GM12878 (cell line): ENCODE measurements around the gene SFXN5. TPM values are rescaled to one million over a fixed set of nuclear protein-coding genes. Genes with fewer than 3 reads are reported as not detected.

Source experiments
- ATAC-seq: fragments of 200-7000 bp; cut with Tn5 transposase; 3 replicates; pipeline ENCODE4 v1.9.1; 2020; ENCODE audit warnings: mild to moderate bottlenecking, moderate library complexity
- BruUV-seq: library from RNA; stranded (reverse); fragments of 400-500 nt; replicated peaks from 2 replicates; lab custom pipeline; 2021; lab: Mats Ljungman, UMichigan
- CTCF ChIA-PET: fragments of 300-600 bp; sonication (Branson Sonifier 250); formaldehyde crosslinking; extraction: SDS; loops from one replicate; lab custom pipeline; 2021; ENCODE audit warnings: inconsistent platforms; lab: Yijun Ruan, JAX
- POLR2A ChIA-PET: fragments of 350-600 bp; formaldehyde crosslinking; extraction: SDS; loops from one replicate; lab custom pipeline; 2021; ENCODE audit warnings: inconsistent platforms; lab: Charles Lee
- RAD21 ChIA-PET: fragments of 300-600 bp; sonication (Branson Sonifier 250); formaldehyde crosslinking; loops from one replicate; lab custom pipeline; 2023; ENCODE audit warnings: antibody characterized with exemption; ENCODE audit not compliant: unreplicated experiment; lab: Charles Lee
- SMC1A ChIA-PET: fragments of 300-600 bp; sonication (Branson Sonifier 250); formaldehyde crosslinking; loops from one replicate; lab custom pipeline; 2023; ENCODE audit not compliant: unreplicated experiment, uncharacterized antibody; lab: Charles Lee
- DNase-seq: peaks from one replicate; pipeline ENCODE4 v3.0.0-alpha.2; 2011; ENCODE audit warnings: low read depth, low spot score
- FAIRE-seq: peaks from 3 replicates; lab custom pipeline; 2011; peaks lifted over from hg19 to GRCh38; lab: Jason Lieb, UNC
- H2AFZ ChIP-seq: 2 replicates; pipeline ENCODE4 v1.6.0; 2011; ENCODE audit warnings: low read depth, low read length, control low read depth; ENCODE audit not compliant: control insufficient read depth
- H3K27ac ChIP-seq: 2 replicates; pipeline ENCODE4 v1.5.1; 2011; ENCODE audit warnings: control low read depth; ENCODE audit not compliant: control insufficient read depth, insufficient read depth
- H3K27me3 ChIP-seq, 2 experiments: replicated peaks in 1 of 2; 2 replicates each; pipeline versions ENCODE4 v1.6.0 to v1.6.1; 2011; ENCODE audit warnings: low read length in 1 of 2; ENCODE audit not compliant: control insufficient read depth in 2 of 2, insufficient read depth in 2 of 2
- H3K36me3 ChIP-seq, 2 experiments: 2 replicates each; pipeline ENCODE4 v1.5.1; 2011; ENCODE audit warnings: low read length in 1 of 2; ENCODE audit not compliant: control insufficient read depth in 2 of 2, insufficient read depth in 2 of 2
- H3K4me1 ChIP-seq: 2 replicates; pipeline ENCODE4 v1.6.1; 2011; ENCODE audit warnings: mild to moderate bottlenecking, low read length, moderate library complexity, mixed read lengths; ENCODE audit not compliant: control insufficient read depth, insufficient read depth
- H3K4me2 ChIP-seq: 2 replicates; pipeline ENCODE4 v1.6.0; 2011; ENCODE audit warnings: control low read depth; ENCODE audit not compliant: control insufficient read depth, insufficient read depth
- H3K4me3 ChIP-seq: fragments of 200-600 bp; sonication (generic); 2 replicates; pipeline ENCODE4 v1.5.1; 2016
- H3K79me2 ChIP-seq: 2 replicates; pipeline ENCODE4 v1.6.0; 2011; ENCODE audit warnings: low read length; ENCODE audit not compliant: control insufficient read depth, insufficient read depth
- H3K9ac ChIP-seq: 2 replicates; pipeline ENCODE4 v1.8.0; 2011; ENCODE audit warnings: low read length, control low read depth, mixed read lengths; ENCODE audit not compliant: control insufficient read depth, insufficient read depth
- H3K9me3 ChIP-seq: replicated peaks from 3 replicates; pipeline ENCODE4 v1.5.1; 2011; ENCODE audit warnings: mild to moderate bottlenecking, low read length; ENCODE audit not compliant: control insufficient read depth, insufficient read depth
- H4K20me1 ChIP-seq: 2 replicates; pipeline ENCODE4 v1.6.0; 2011; ENCODE audit not compliant: control insufficient read depth, insufficient read depth
- ATF7 ChIP-seq: fragments of 450-650 bp; IDR thresholded peaks from 2 replicates; pipeline ENCODE4 v1.6.1; 2016; ENCODE audit warnings: low read depth, mild to moderate bottlenecking
- PML ChIP-seq: IDR thresholded peaks from 2 replicates; pipeline ENCODE4 v1.6.1; 2012; ENCODE audit warnings: low read length, inconsistent platforms
- POLR2AphosphoS5 ChIP-seq: IDR thresholded peaks from 2 replicates; pipeline ENCODE4 v1.6.1; 2011; ENCODE audit warnings: mild to moderate bottlenecking, low read length, inconsistent platforms
- RCOR1 ChIP-seq: conservative IDR thresholded peaks from 2 replicates; pipeline ENCODE4 v1.6.1; 2012; ENCODE audit warnings: low read depth, low read length, improper control_type of control experiment
- RELA ChIP-seq: fragments of 450-650 bp; IDR thresholded peaks from 2 replicates; pipeline ENCODE4 v1.8.0; 2014; ENCODE audit warnings: borderline replicate concordance; ENCODE audit not compliant: partially characterized antibody
- ZZZ3 ChIP-seq: IDR thresholded peaks from 2 replicates; pipeline ENCODE4 v1.6.1; 2011; ENCODE audit warnings: low read depth; ENCODE audit not compliant: control insufficient read depth, insufficient read length
- WGBS: methylation state at CpG from one replicate; pipeline ENCODE4 v1.1.6; 2016; ENCODE audit warnings: low lambda C conversion rate; ENCODE audit not compliant: insufficient replicate concordance, insufficient coverage; ENCODE audit errors: missing lambda C conversion rate; 5-methylcytosine and 5-hydroxymethylcytosine counted together
- in situ Hi-C: fragments of 300-500 bp; cut with MboI; formaldehyde crosslinking; loops from 9 replicates; pipeline ENCODE4 v1.14.3; 2018; ENCODE audit warnings: mixed read lengths
- intact Hi-C: fragments of 100-400 bp; cut with micrococcal nuclease; formaldehyde crosslinking; loops from one replicate; pipeline ENCODE4 v1.14.2; 2022; ENCODE audit not compliant: unreplicated experiment
- polyA plus RNA-seq, 11 experiments: library from polyadenylated mRNA; depleted of rRNA in 4 of 11; unstranded in 6 of 11; stranded (reverse) in 5 of 11; fragments of >200 nt; fragmentation: Nextera tagmentation in 4 of 11; fragmentation: Illumina TruSeq in 1 of 11; extraction: Ambion mirVana in 4 of 11; extraction: Trizol in 1 of 11; gene quantifications; 1 replicate in 1 of 11; 2 replicates in 10 of 11; pipeline versions ENCODE4 v1.2.1 to v1.2.3, GENCODE V29; 2011 to 2016; ENCODE audit warnings: inconsistent platforms in 2 of 11, missing spikeins in 2 of 11, low read depth in 1 of 11
- total RNA-seq, 4 experiments: library from RNA; depleted of rRNA in 3 of 4; stranded (reverse); fragments of >200 nt in 3 of 4; fragmentation: Illumina TruSeq in 1 of 4; extraction: Trizol in 1 of 4; gene quantifications; 2 replicates each; pipeline versions ENCODE4 v1.2.1 to v1.2.3, GENCODE V29; 2013 to 2021
- TF ChIP-seq, protein P1 (sequence below): fragments of 450-650 bp; IDR thresholded peaks from 2 replicates; pipeline ENCODE4 v1.6.1; 2018; ENCODE audit warnings: mild to moderate bottlenecking, low read depth, moderate library complexity; ENCODE audit not compliant: partially characterized antibody
- TF ChIP-seq, protein P2 (sequence below): fragments of 450-650 bp; IDR thresholded peaks from 2 replicates; pipeline ENCODE4 v1.6.1; 2017; ENCODE audit warnings: low read depth, mild to moderate bottlenecking, moderate library complexity
- TF ChIP-seq, protein P3 (sequence below): fragments of 450-650 bp; IDR thresholded peaks from 2 replicates; pipeline ENCODE4 v1.6.1; 2018; ENCODE audit warnings: borderline replicate concordance, mild to moderate bottlenecking; ENCODE audit not compliant: partially characterized antibody
- TF ChIP-seq, protein P4 (sequence below), 3 experiments: IDR thresholded peaks in 2 of 3; conservative IDR thresholded peaks in 1 of 3; 2 replicates each; pipeline ENCODE4 v1.5.1; 2011; ENCODE audit warnings: low read depth in 3 of 3, low read length in 3 of 3, mild to moderate bottlenecking in 3 of 3, control low read depth in 2 of 3, moderate library complexity in 2 of 3, inconsistent platforms in 1 of 3, mixed read lengths in 1 of 3; ENCODE audit not compliant: control insufficient read depth in 2 of 3, insufficient read depth in 1 of 3; ENCODE audit errors: extremely low read depth in 1 of 3
- TF ChIP-seq, protein P5 (sequence below): fragments of 450-650 bp; conservative IDR thresholded peaks from 2 replicates; pipeline ENCODE4 v1.6.1; 2017; ENCODE audit warnings: mild to moderate bottlenecking, moderate library complexity

Gene SFXN5
- total and polyA plus RNA-seq, 10 of the 15 experiments (the other 5 are each of a cell fraction or from before 2014, with no cell fraction given), result 3.3 to 15.9 (median 11.2) TPM

- ChIA-PET RAD21 (interaction anchor here (1.1 to 3.3 kb wide), 2 partner anchors 59 to 61 kb away, joined by 3 to 16 read pairs; no protein-coding TSS in a partner anchor), POLR2A (interaction anchor here (0.6 kb wide), 1 partner anchor 83 kb away, joined by 9 read pairs; no protein-coding TSS in a partner anchor), SMC1A (interaction anchor here (1.7 kb wide), 1 partner anchor 59 kb away, joined by 5 read pairs; no protein-coding TSS in a partner anchor), CTCF (interaction anchor here (1.8 to 5.0 kb wide), 2 partner anchors 21 to 58 kb away, joined by 5 to 62 read pairs; no protein-coding TSS in a partner anchor)
- H4K20me1 ChIP-seq, result no peaks in the 10 kb centered on the region
- in situ Hi-C loops, result no loop called here
- ATAC-seq (no peak), DNase-seq (no peak), FAIRE-seq (no peak)
- H3K9me3 ChIP-seq, result no peaks in the 10 kb centered on the region
- no peaks in the 10 kb centered on the region for H3K4me1 ChIP-seq
- no peak overlapping the region for H3K4me2 ChIP-seq
- H2AFZ ChIP-seq, result no peak overlapping the region
- BruUV-seq, result no TSS peak
- H3K27ac ChIP-seq, result no peak overlapping the region
- H3K9ac ChIP-seq, result no peak overlapping the region
- intact Hi-C loops, result no loop called here
- no peak overlapping the region for H3K4me3 ChIP-seq
- no peaks in the 10 kb centered on the region for H3K36me3 ChIP-seq
- 60% methylated on average over 8 of the region's 8 CpGs for WGBS
- H3K27me3 ChIP-seq, result no peaks in the 10 kb centered on the region
- H3K79me2 ChIP-seq, result no peaks in the 10 kb centered on the region
- TF ChIP-seq, protein P1, sequence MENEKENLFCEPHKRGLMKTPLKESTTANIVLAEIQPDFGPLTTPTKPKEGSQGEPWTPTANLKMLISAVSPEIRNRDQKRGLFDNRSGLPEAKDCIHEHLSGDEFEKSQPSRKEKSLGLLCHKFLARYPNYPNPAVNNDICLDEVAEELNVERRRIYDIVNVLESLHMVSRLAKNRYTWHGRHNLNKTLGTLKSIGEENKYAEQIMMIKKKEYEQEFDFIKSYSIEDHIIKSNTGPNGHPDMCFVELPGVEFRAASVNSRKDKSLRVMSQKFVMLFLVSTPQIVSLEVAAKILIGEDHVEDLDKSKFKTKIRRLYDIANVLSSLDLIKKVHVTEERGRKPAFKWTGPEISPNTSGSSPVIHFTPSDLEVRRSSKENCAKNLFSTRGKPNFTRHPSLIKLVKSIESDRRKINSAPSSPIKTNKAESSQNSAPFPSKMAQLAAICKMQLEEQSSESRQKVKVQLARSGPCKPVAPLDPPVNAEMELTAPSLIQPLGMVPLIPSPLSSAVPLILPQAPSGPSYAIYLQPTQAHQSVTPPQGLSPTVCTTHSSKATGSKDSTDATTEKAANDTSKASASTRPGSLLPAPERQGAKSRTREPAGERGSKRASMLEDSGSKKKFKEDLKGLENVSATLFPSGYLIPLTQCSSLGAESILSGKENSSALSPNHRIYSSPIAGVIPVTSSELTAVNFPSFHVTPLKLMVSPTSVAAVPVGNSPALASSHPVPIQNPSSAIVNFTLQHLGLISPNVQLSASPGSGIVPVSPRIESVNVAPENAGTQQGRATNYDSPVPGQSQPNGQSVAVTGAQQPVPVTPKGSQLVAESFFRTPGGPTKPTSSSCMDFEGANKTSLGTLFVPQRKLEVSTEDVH, result no peak
- TF ChIP-seq, protein P2, sequence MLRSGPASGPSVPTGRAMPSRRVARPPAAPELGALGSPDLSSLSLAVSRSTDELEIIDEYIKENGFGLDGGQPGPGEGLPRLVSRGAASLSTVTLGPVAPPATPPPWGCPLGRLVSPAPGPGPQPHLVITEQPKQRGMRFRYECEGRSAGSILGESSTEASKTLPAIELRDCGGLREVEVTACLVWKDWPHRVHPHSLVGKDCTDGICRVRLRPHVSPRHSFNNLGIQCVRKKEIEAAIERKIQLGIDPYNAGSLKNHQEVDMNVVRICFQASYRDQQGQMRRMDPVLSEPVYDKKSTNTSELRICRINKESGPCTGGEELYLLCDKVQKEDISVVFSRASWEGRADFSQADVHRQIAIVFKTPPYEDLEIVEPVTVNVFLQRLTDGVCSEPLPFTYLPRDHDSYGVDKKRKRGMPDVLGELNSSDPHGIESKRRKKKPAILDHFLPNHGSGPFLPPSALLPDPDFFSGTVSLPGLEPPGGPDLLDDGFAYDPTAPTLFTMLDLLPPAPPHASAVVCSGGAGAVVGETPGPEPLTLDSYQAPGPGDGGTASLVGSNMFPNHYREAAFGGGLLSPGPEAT, result no peak
- TF ChIP-seq, protein P3, sequence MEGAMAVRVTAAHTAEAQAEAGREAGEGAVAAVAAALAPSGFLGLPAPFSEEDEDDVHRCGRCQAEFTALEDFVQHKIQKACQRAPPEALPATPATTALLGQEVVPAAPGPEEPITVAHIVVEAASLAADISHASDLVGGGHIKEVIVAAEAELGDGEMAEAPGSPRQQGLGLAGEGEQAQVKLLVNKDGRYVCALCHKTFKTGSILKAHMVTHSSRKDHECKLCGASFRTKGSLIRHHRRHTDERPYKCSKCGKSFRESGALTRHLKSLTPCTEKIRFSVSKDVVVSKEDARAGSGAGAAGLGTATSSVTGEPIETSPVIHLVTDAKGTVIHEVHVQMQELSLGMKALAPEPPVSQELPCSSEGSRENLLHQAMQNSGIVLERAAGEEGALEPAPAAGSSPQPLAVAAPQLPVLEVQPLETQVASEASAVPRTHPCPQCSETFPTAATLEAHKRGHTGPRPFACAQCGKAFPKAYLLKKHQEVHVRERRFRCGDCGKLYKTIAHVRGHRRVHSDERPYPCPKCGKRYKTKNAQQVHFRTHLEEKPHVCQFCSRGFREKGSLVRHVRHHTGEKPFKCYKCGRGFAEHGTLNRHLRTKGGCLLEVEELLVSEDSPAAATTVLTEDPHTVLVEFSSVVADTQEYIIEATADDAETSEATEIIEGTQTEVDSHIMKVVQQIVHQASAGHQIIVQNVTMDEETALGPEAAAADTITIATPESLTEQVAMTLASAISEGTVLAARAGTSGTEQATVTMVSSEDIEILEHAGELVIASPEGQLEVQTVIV, result no peak
- TF ChIP-seq RCOR1, result no peak
- TF ChIP-seq, protein P4, sequence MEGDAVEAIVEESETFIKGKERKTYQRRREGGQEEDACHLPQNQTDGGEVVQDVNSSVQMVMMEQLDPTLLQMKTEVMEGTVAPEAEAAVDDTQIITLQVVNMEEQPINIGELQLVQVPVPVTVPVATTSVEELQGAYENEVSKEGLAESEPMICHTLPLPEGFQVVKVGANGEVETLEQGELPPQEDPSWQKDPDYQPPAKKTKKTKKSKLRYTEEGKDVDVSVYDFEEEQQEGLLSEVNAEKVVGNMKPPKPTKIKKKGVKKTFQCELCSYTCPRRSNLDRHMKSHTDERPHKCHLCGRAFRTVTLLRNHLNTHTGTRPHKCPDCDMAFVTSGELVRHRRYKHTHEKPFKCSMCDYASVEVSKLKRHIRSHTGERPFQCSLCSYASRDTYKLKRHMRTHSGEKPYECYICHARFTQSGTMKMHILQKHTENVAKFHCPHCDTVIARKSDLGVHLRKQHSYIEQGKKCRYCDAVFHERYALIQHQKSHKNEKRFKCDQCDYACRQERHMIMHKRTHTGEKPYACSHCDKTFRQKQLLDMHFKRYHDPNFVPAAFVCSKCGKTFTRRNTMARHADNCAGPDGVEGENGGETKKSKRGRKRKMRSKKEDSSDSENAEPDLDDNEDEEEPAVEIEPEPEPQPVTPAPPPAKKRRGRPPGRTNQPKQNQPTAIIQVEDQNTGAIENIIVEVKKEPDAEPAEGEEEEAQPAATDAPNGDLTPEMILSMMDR (IDR thresholded peaks at IDR 0.05 in 2 of 3, conservative IDR thresholded peaks at IDR 0.05 in 1 of 3; ENCODE audit: control insufficient read depth in 2 of 3, extremely low read depth in 1 of 3, insufficient read depth in 1 of 3, low read depth in 3 of 3, low read length in 3 of 3), result no peak
- no peak for TF ChIP-seq ZZZ3
- TF ChIP-seq RELA, result no peak
- TF ChIP-seq POLR2AphosphoS5, result no peak
- no peak for TF ChIP-seq ATF7
- TF ChIP-seq, protein P5, sequence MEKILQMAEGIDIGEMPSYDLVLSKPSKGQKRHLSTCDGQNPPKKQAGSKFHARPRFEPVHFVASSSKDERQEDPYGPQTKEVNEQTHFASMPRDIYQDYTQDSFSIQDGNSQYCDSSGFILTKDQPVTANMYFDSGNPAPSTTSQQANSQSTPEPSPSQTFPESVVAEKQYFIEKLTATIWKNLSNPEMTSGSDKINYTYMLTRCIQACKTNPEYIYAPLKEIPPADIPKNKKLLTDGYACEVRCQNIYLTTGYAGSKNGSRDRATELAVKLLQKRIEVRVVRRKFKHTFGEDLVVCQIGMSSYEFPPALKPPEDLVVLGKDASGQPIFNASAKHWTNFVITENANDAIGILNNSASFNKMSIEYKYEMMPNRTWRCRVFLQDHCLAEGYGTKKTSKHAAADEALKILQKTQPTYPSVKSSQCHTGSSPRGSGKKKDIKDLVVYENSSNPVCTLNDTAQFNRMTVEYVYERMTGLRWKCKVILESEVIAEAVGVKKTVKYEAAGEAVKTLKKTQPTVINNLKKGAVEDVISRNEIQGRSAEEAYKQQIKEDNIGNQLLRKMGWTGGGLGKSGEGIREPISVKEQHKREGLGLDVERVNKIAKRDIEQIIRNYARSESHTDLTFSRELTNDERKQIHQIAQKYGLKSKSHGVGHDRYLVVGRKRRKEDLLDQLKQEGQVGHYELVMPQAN, result no peak
- no peak for TF ChIP-seq PML
Observed at GRCh38 chr2:72952110-72952823, 119.2 kb downstream of the SFXN5 start.
